Measurements from ENCODE around the gene BTNL9. TPM values are rescaled to one million over a fixed set of nuclear protein-coding genes. Genes with fewer than 3 reads are reported as not detected.

BTNL9 gene
- total RNA-seq (2016; rRNA removed; fragmentation: Illumina TruSeq; extraction: Trizol) (0.13 TPM in 1 of 2 replicates, not detected in the other), polyA plus RNA-seq (2011; rRNA removed) (not detected in 2 replicates), polyA minus RNA-seq (2011; rRNA and poly(A)+ RNA removed; ENCODE audit: low replicate concordance) (not detected in 2 replicates), Bru-seq, nascent RNA (percentile 5 among the genes with signal in this experiment), BruChase-seq, experiment 1, labeled RNA remaining after a 6-hour chase (percentile 11 among the genes with signal in this experiment), BruChase-seq, experiment 2, labeled RNA remaining after a 2-hour chase (percentile 10 among the genes with signal in this experiment)
- 1.1 and 2.7 TPM in 2 replicates for total RNA-seq (2016; cell fraction: cytosol; rRNA removed; fragmentation: Illumina TruSeq; extraction: Trizol; ENCODE audit: low read depth)
- total RNA-seq (2016; cell fraction: insoluble cytoplasmic fraction; rRNA removed; fragmentation: Illumina TruSeq; extraction: Trizol) = 0.09 TPM in 1 of 2 replicates, not detected in the other
- not detected in 2 replicates for total RNA-seq (2016; cell fraction: membrane; rRNA removed; fragmentation: Illumina TruSeq; extraction: Trizol)
- total RNA-seq (2016; cell fraction: nucleus; rRNA removed; fragmentation: Illumina TruSeq; extraction: Trizol) = not detected in 2 replicates
- polyA plus RNA-seq (2011; cell fraction: cytosol; rRNA removed) = not detected in 2 replicates
- not detected in 2 replicates for polyA plus RNA-seq (2011; cell fraction: nucleus; rRNA removed)
- not detected in 2 replicates for polyA plus RNA-seq (2012)
- polyA plus RNA-seq (2016; cell fraction: cytosol; fragmentation: Illumina TruSeq; extraction: Trizol; ENCODE audit: low read depth) = not detected in 2 replicates
- not detected in 2 replicates for polyA plus RNA-seq (2016; cell fraction: insoluble cytoplasmic fraction; fragmentation: Illumina TruSeq; extraction: Trizol; ENCODE audit: low read depth)
- polyA plus RNA-seq (2016; cell fraction: membrane; fragmentation: Illumina TruSeq; extraction: Trizol; ENCODE audit: low read depth) = not detected in 2 replicates
- polyA plus RNA-seq (2016; cell fraction: nucleus; fragmentation: Illumina TruSeq; extraction: Trizol; ENCODE audit: insufficient read depth, low read depth) = not detected in 2 replicates
- polyA minus RNA-seq (2011; cell fraction: cytosol; rRNA and poly(A)+ RNA removed) = not detected in 2 replicates
- polyA minus RNA-seq (2011; cell fraction: nucleus; rRNA and poly(A)+ RNA removed) = not detected in 2 replicates
- long read RNA-seq, experiment 1 = 0 reads
- long read RNA-seq, experiment 2 = 0 reads

GRCh38 chr5:181039931-181040630 lies at the start of gene BTNL9:
BTNL9 (plus strand) TSS chr5:181040266; CDS start chr5:181045490, 5,224 bp downstream.
- H4K20me1 ChIP-seq (ENCODE audit: insufficient read depth, low read length) = no peaks in the 10 kb centered on the region
- no peak for TF ChIP-seq ZNF468 (CRISPR knock-in tag; IDR thresholded peaks at IDR 0.05)
- no peak for TF ChIP-seq ZNF746 (CRISPR knock-in tag; IDR thresholded peaks at IDR 0.05)
- TF ChIP-seq MLX (CRISPR knock-in tag; IDR thresholded peaks at IDR 0.05) = no peak
- no peak for TF ChIP-seq CREB1 (IDR thresholded peaks at IDR 0.05)
- no peak for TF ChIP-seq CREB1 (CRISPR knock-in tag; IDR thresholded peaks at IDR 0.05)
- TF ChIP-seq NCOA5 (CRISPR knock-in tag; IDR thresholded peaks at IDR 0.05) = no peak
- TF ChIP-seq NRL (CRISPR knock-in tag; IDR thresholded peaks at IDR 0.05; ENCODE audit: borderline replicate concordance) = no peak
- no peak for TF ChIP-seq SP1 (IDR thresholded peaks at IDR 0.05)
- no peak for TF ChIP-seq SP1 (CRISPR knock-in tag; IDR thresholded peaks at IDR 0.05)
- TF ChIP-seq ZNF616 (CRISPR knock-in tag; IDR thresholded peaks at IDR 0.05; ENCODE audit: low read depth) = no peak
- TF ChIP-seq HNRNPK (IDR thresholded peaks at IDR 0.05; ENCODE audit: low read depth, low read length, poor library complexity, severe bottlenecking) = no peak
- no peaks in the 10 kb centered on the region for H3K9me3 ChIP-seq (ENCODE audit: low read length)
- intact Hi-C loops (cut with micrococcal nuclease; ENCODE audit: unreplicated experiment) = no loop called here
- no peak within 1 kb of the TSS for H3K4me2 ChIP-seq (ENCODE audit: low read depth, low read length)
- POLR2A ChIA-PET = no interaction called here
- peaks cover 2 to 77% of the 10 kb centered on the region in 2 experiments for H3K27me3 ChIP-seq (ENCODE audit: control insufficient read depth in 1 of 2, insufficient read depth in 2 of 2, low read length in 2 of 2)
- CTCF ChIA-PET (ENCODE audit: low intra/inter-chr PET ratio, low total read pairs) = no interaction called here
- in situ Hi-C loops (cut with HindIII; ENCODE audit: extremely low pct_ligation_motif_present, low pct_unique_long_range_greater_than_20kb) = no loop called here
- H3K9ac ChIP-seq (ENCODE audit: insufficient read depth, low read depth, low read length) = no peak within 1 kb of the TSS
- FAIRE-seq (no peak), ATAC-seq (no peak), DNase-seq (ENCODE audit: low spot score) (no peak)
- no peaks in the 10 kb centered on the region for H3K4me1 ChIP-seq (ENCODE audit: insufficient read depth, low read length)
- no peaks in the 10 kb centered on the region for H3K36me3 ChIP-seq (replicated peaks in 1 of 2; ENCODE audit: control insufficient read depth in 1 of 2, insufficient read depth in 2 of 2, low read length in 2 of 2)
- no peaks in the 10 kb centered on the region for H3K79me2 ChIP-seq (ENCODE audit: insufficient read depth, low read length)
- no peak within 1 kb of the TSS for H3K4me3 ChIP-seq (replicated peaks in 1 of 3; ENCODE audit: insufficient read depth in 1 of 3, low read depth in 2 of 3, low read length in 3 of 3)
- BruUV-seq (replicated peaks) = no TSS peak
- no peak within 1 kb of the TSS for H2AFZ ChIP-seq (ENCODE audit: low read length)
- no peak within 1 kb of the TSS for H3K27ac ChIP-seq (ENCODE audit: extremely low read length, insufficient read depth, low read length)
- WGBS (ENCODE audit: low lambda C conversion rate) = 8% methylated on average over 16 of the region's 17 CpGs
